Testis (tissue), 3 donors: ENCODE measurements around the gene FXYD3. TPM values are rescaled to one million over a fixed set of nuclear protein-coding genes. Genes with fewer than 3 reads are reported as not detected.

ENCODE experiments used
- DNase-seq: peaks from one replicate; pipeline ENCODE4 v3.0.0-alpha.2; 2019
- H3K27ac ChIP-seq, 2 donors: fragments of 200-600 bp; sonication (generic); one replicate each; pipeline ENCODE4 v1.5.1; 2019
- H3K27me3 ChIP-seq: fragments of 200-600 bp; sonication (generic); one replicate; pipeline ENCODE4 v1.5.1; 2019
- H3K36me3 ChIP-seq: fragments of 200-600 bp; sonication (generic); one replicate; pipeline ENCODE4 v1.5.1; 2017; ENCODE audit warnings: low read depth; ENCODE audit errors: missing control alignments
- H3K4me1 ChIP-seq: fragments of 200-600 bp; sonication (generic); one replicate; pipeline ENCODE4 v1.5.1; 2019
- H3K4me3 ChIP-seq, 2 donors: fragments of 200-600 bp; sonication (generic); one replicate each; pipeline ENCODE4 v1.5.1; 2017 to 2019
- H3K9me3 ChIP-seq: fragments of 200-600 bp; sonication (generic); one replicate; pipeline ENCODE4 v1.5.1; 2017
- CTCF ChIP-seq, 3 experiments: fragments of 450-650 bp in 2 of 3; fragments of 200-600 bp in 1 of 3; sonication (generic) in 1 of 3; IDR thresholded peaks; one replicate each; pipeline ENCODE4 v1.5.1; 2016 to 2019; ENCODE audit warnings: antibody characterized with exemption in 3 of 3, mild to moderate bottlenecking in 2 of 3, moderate library complexity in 1 of 3
- POLR2A ChIP-seq: fragments of 450-650 bp; IDR thresholded peaks from one replicate; pipeline ENCODE4 v1.6.1; 2017; ENCODE audit warnings: antibody characterized with exemption, mild to moderate bottlenecking, moderate library complexity
- WGBS, 2 donors: methylation state at CpG; one replicate each; pipeline ENCODE4 v1.1.5; 2018; 5-methylcytosine and 5-hydroxymethylcytosine counted together
- intact Hi-C: fragments of 100-400 bp; cut with DNase I; formaldehyde crosslinking; loops from one replicate; pipeline ENCODE4 v1.15.1; 2023; ENCODE audit warnings: low total_unique reads
- polyA plus RNA-seq: library from polyadenylated mRNA; stranded (reverse); fragments of 350-450 nt; fragmentation: Illumina TruSeq; extraction: RNeasy Lipid Tissue Mini Kit (QIAGEN cat#74804); gene quantifications from one replicate; pipeline ENCODE4 v1.2.3, GENCODE V29; 2014; ENCODE audit warnings: low read depth, low replicate concordance; ENCODE audit not compliant: insufficient read depth
- total RNA-seq, 2 donors: library from RNA; depleted of rRNA; stranded (reverse); fragments of >200 nt; gene quantifications; one replicate each; pipeline ENCODE4 v1.2.3, GENCODE V29; 2016

FXYD3 gene
- total and polyA plus RNA-seq, 3 donors from 2014 or later: 2.6 TPM; not detected in 2

GRCh38 chr19:35080613-35081170 is 34.9 kb upstream of the FXYD3 start:
- no peaks in the 10 kb centered on the region for H3K9me3 ChIP-seq
- H3K36me3 ChIP-seq: no peaks in the 10 kb centered on the region
- 80 to 95% methylated on average over 7 to 15 of the region's 16 CpGs for WGBS, 2 donors
- H3K27me3 ChIP-seq: no peaks in the 10 kb centered on the region
- H3K4me3 ChIP-seq: no peak overlapping the region
- no peak overlapping the region for H3K27ac ChIP-seq
- H3K4me1 ChIP-seq: no peaks in the 10 kb centered on the region
- DNase-seq: no peak
- intact Hi-C loops: no loop called here
- TF ChIP-seq POLR2A (no peak), CTCF (IDR thresholded peaks at IDR 0.05) (no peak)

- Histone ChIP-seq H3K27me3 (no peaks in the 10 kb centered on the region), H3K9me3 (no peaks in the 10 kb centered on the region), H3K36me3 (no peaks in the 10 kb centered on the region), H3K4me3 (no peak overlapping the region), H3K27ac (no peak overlapping the region), H3K4me1 (no peaks in the 10 kb centered on the region)
- no peak for DNase-seq
- 90% methylated on average over 6 of the region's 6 CpGs for WGBS, 2 donors
- intact Hi-C loops: no loop called here
- no peak for TF ChIP-seq POLR2A
- TF ChIP-seq CTCF (IDR thresholded peaks at IDR 0.05): no peak
Observed at GRCh38 chr19:35081201-35081600, 34.4 kb upstream of the FXYD3 start.

- Histone ChIP-seq H3K4me3 (no peak overlapping the region), H3K9me3 (no peaks in the 10 kb centered on the region), H3K27me3 (no peaks in the 10 kb centered on the region), H3K27ac (no peak overlapping the region), H3K4me1 (no peaks in the 10 kb centered on the region), H3K36me3 (no peaks in the 10 kb centered on the region)
- 82 to 88% methylated on average over 12 to 15 of the region's 15 CpGs for WGBS, 2 donors
- no peak for DNase-seq
- intact Hi-C loops: no loop called here
- no peak for TF ChIP-seq CTCF (IDR thresholded peaks at IDR 0.05)
- no peak for TF ChIP-seq POLR2A
Observed at GRCh38 chr19:35083691-35084508, 31.7 kb upstream of the FXYD3 start.

- Histone ChIP-seq H3K27ac (no peak overlapping the region), H3K4me3 (no peak overlapping the region), H3K36me3 (no peaks in the 10 kb centered on the region), H3K4me1 (no peaks in the 10 kb centered on the region), H3K27me3 (no peaks in the 10 kb centered on the region), H3K9me3 (no peaks in the 10 kb centered on the region)
- no peak for DNase-seq
- WGBS, 2 donors: 92 to 96% methylated on average over 3 of the region's 3 CpGs
- intact Hi-C loops: no loop called here
- TF ChIP-seq CTCF (IDR thresholded peaks at IDR 0.05) (no peak), POLR2A (no peak)
Observed at GRCh38 chr19:35084509-35084762, 31.2 kb upstream of the FXYD3 start.

GRCh38 chr19:35085947-35086346 is 29.7 kb upstream of the FXYD3 start:
- TF ChIP-seq POLR2A: no peak
- TF ChIP-seq CTCF (IDR thresholded peaks at IDR 0.05): no peak
- 75 to 76% methylated on average over 6 of the region's 6 CpGs for WGBS, 2 donors
- Histone ChIP-seq H3K36me3 (no peaks in the 10 kb centered on the region), H3K27me3 (no peaks in the 10 kb centered on the region), H3K4me3 (no peak overlapping the region), H3K9me3 (no peaks in the 10 kb centered on the region), H3K27ac (no peak overlapping the region), H3K4me1 (peaks cover 5% of the 10 kb centered on the region)
- no peak for DNase-seq
- intact Hi-C loops: no loop called here
